Nephron progenitor cell (in vitro differentiated cells): Measurements from ENCODE around the gene SLC9A7.

Source experiments
- DNase-seq: peaks from one replicate; pipeline ENCODE4 v3.0.0; 2021
- H3K27ac Mint-ChIP-seq: 2 replicates; pipeline ENCODE4 v1.8.0; 2021; ENCODE audit warnings: mild to moderate bottlenecking, moderate library complexity, mixed read lengths
- H3K27me3 Mint-ChIP-seq: 2 replicates; pipeline ENCODE4 v1.8.0; 2021; ENCODE audit warnings: mild to moderate bottlenecking, low read depth, mixed read lengths; ENCODE audit not compliant: poor library complexity
- H3K36me3 Mint-ChIP-seq: 2 replicates; pipeline ENCODE4 v1.8.0; 2021; ENCODE audit warnings: low read depth, mixed read lengths
- H3K4me1 Mint-ChIP-seq: 2 replicates; pipeline ENCODE4 v1.8.0; 2021; ENCODE audit warnings: mixed read lengths
- H3K4me3 Mint-ChIP-seq: 2 replicates; pipeline ENCODE4 v1.8.0; 2021; ENCODE audit warnings: mild to moderate bottlenecking, moderate library complexity, mixed read lengths
- H3K9me3 Mint-ChIP-seq: 2 replicates; pipeline ENCODE4 v1.8.0; 2021; ENCODE audit warnings: mild to moderate bottlenecking, moderate library complexity, mixed read lengths
- CTCF ChIP-seq: fragments of 200-600 bp; sonication (generic); IDR thresholded peaks from 2 replicates; pipeline ENCODE4 v1.5.0; 2021; ENCODE audit warnings: antibody characterized with exemption

Gene SLC9A7

GRCh38 chrX:46770817-46771163 is 11.9 kb upstream of the SLC9A7 start:
- no peak for DNase-seq
- H3K4me3 Mint-ChIP-seq = no peak overlapping the region
- H3K27ac Mint-ChIP-seq = no peak overlapping the region
- no peaks in the 10 kb centered on the region for H3K27me3 Mint-ChIP-seq
- H3K9me3 Mint-ChIP-seq = peaks cover 38% of the 10 kb centered on the region
- no peaks in the 10 kb centered on the region for H3K4me1 Mint-ChIP-seq
- TF ChIP-seq CTCF = no peak
- H3K36me3 Mint-ChIP-seq = no peaks in the 10 kb centered on the region

GRCh38 chrX:46770000-46770816 is 11.3 kb upstream of the SLC9A7 start:
- Mint-ChIP-seq H3K9me3 (peaks cover 39% of the 10 kb centered on the region), H3K4me1 (no peaks in the 10 kb centered on the region), H3K27me3 (no peaks in the 10 kb centered on the region), H3K27ac (no peak overlapping the region), H3K36me3 (no peaks in the 10 kb centered on the region), H3K4me3 (no peak overlapping the region)
- no peak for TF ChIP-seq CTCF
- no peak for DNase-seq

GRCh38 chrX:46762963-46763362 is 4.0 kb upstream of the SLC9A7 start:
- Mint-ChIP-seq H3K9me3 (peaks cover 54% of the 10 kb centered on the region), H3K4me1 (peaks cover 2% of the 10 kb centered on the region), H3K4me3 (no peak overlapping the region), H3K36me3 (no peaks in the 10 kb centered on the region), H3K27me3 (peaks cover 27% of the 10 kb centered on the region), H3K27ac (no peak overlapping the region)
- no peak for TF ChIP-seq CTCF
- no peak for DNase-seq

GRCh38 chrX:46759645-46759974 is 692 bp upstream of the SLC9A7 start:
- H3K9me3 Mint-ChIP-seq = peaks cover 64% of the 10 kb centered on the region
- H3K36me3 Mint-ChIP-seq = no peaks in the 10 kb centered on the region
- H3K27ac Mint-ChIP-seq = no peak overlapping the region
- H3K27me3 Mint-ChIP-seq = peaks cover 41% of the 10 kb centered on the region
- no peak for DNase-seq
- peaks cover 4% of the 10 kb centered on the region for H3K4me1 Mint-ChIP-seq
- H3K4me3 Mint-ChIP-seq = peak overlapping the region; percentile 79
- TF ChIP-seq CTCF = no peak

- DNase-seq = no peak
- no peak overlapping the region for H3K27ac Mint-ChIP-seq
These were observed 559 bp downstream of the SLC9A7 start for GRCh38 chrX:46758163-46758955.

More at GRCh38 chrX:46758163-46758955, 559 bp downstream of the SLC9A7 start:
- peaks cover 41% of the 10 kb centered on the region for H3K27me3 Mint-ChIP-seq
- peak overlapping the region; percentile 87 for H3K4me3 Mint-ChIP-seq
- H3K36me3 Mint-ChIP-seq = no peaks in the 10 kb centered on the region
- peaks cover 4% of the 10 kb centered on the region for H3K4me1 Mint-ChIP-seq
- no peak for TF ChIP-seq CTCF
- H3K9me3 Mint-ChIP-seq = peaks cover 66% of the 10 kb centered on the region
